Testis (tissue), 3 donors: ENCODE measurements around the gene TDRD3. TPM values are rescaled to one million over a fixed set of nuclear protein-coding genes. Genes with fewer than 3 reads are reported as not detected.

Experiments used
- DNase-seq: peaks from one replicate; pipeline ENCODE4 v3.0.0-alpha.2; 2019
- H3K27ac ChIP-seq, 2 donors: fragments of 200-600 bp; sonication (generic); one replicate each; pipeline ENCODE4 v1.5.1; 2019
- H3K27me3 ChIP-seq: fragments of 200-600 bp; sonication (generic); one replicate; pipeline ENCODE4 v1.5.1; 2019
- H3K36me3 ChIP-seq: fragments of 200-600 bp; sonication (generic); one replicate; pipeline ENCODE4 v1.5.1; 2017; ENCODE audit warnings: low read depth; ENCODE audit errors: missing control alignments
- H3K4me1 ChIP-seq: fragments of 200-600 bp; sonication (generic); one replicate; pipeline ENCODE4 v1.5.1; 2019
- H3K4me3 ChIP-seq, 2 donors: fragments of 200-600 bp; sonication (generic); one replicate each; pipeline ENCODE4 v1.5.1; 2017 to 2019
- H3K9me3 ChIP-seq: fragments of 200-600 bp; sonication (generic); one replicate; pipeline ENCODE4 v1.5.1; 2017
- POLR2A ChIP-seq: fragments of 450-650 bp; IDR thresholded peaks from one replicate; pipeline ENCODE4 v1.6.1; 2017; ENCODE audit warnings: antibody characterized with exemption, mild to moderate bottlenecking, moderate library complexity
- WGBS, 2 donors: methylation state at CpG; one replicate each; pipeline ENCODE4 v1.1.5; 2018; 5-methylcytosine and 5-hydroxymethylcytosine counted together
- intact Hi-C: fragments of 100-400 bp; cut with DNase I; formaldehyde crosslinking; loops from one replicate; pipeline ENCODE4 v1.15.1; 2023; ENCODE audit warnings: low total_unique reads
- polyA plus RNA-seq: library from polyadenylated mRNA; stranded (reverse); fragments of 350-450 nt; fragmentation: Illumina TruSeq; extraction: RNeasy Lipid Tissue Mini Kit (QIAGEN cat#74804); gene quantifications from one replicate; pipeline ENCODE4 v1.2.3, GENCODE V29; 2014; ENCODE audit warnings: low read depth, low replicate concordance; ENCODE audit not compliant: insufficient read depth
- total RNA-seq, 2 donors: library from RNA; depleted of rRNA; stranded (reverse); fragments of >200 nt; gene quantifications; one replicate each; pipeline ENCODE4 v1.2.3, GENCODE V29; 2016
- TF ChIP-seq, protein P1 (sequence below), 3 experiments: fragments of 450-650 bp in 2 of 3; fragments of 200-600 bp in 1 of 3; sonication (generic) in 1 of 3; IDR thresholded peaks; one replicate each; pipeline ENCODE4 v1.5.1; 2016 to 2019; ENCODE audit warnings: antibody characterized with exemption in 3 of 3, mild to moderate bottlenecking in 2 of 3, moderate library complexity in 1 of 3

TDRD3 gene
- total and polyA plus RNA-seq, 3 donors from 2014 or later: 21.8 to 30.4 (median 28.8) TPM

DNA sequence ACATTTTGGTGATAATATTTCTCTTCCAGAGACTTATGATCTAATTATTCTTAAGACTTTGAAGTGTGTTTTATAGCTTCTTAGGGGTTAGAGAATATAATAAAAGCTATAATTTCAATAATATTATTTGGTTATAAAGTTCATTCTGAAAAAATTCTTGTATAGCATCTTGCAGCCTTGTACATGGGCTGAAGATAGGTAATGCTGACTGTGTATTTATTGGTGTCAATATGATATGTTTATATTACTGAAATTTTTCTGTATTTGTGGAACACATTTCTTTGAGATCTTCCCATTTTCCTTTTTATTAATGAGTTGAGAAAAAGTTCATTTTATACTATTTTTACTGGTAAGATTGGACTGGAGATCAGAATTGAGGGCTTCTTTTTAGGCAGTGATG is 87.8 kb downstream of the TDRD3 start:
- Histone ChIP-seq H3K9me3 (no peaks in the 10 kb centered on the region), H3K4me1 (no peaks in the 10 kb centered on the region), H3K27me3 (no peaks in the 10 kb centered on the region), H3K36me3 (no peaks in the 10 kb centered on the region), H3K27ac (no peak overlapping the region), H3K4me3 (no peak overlapping the region)
- no peak for TF ChIP-seq POLR2A
- TF ChIP-seq, protein P1, sequence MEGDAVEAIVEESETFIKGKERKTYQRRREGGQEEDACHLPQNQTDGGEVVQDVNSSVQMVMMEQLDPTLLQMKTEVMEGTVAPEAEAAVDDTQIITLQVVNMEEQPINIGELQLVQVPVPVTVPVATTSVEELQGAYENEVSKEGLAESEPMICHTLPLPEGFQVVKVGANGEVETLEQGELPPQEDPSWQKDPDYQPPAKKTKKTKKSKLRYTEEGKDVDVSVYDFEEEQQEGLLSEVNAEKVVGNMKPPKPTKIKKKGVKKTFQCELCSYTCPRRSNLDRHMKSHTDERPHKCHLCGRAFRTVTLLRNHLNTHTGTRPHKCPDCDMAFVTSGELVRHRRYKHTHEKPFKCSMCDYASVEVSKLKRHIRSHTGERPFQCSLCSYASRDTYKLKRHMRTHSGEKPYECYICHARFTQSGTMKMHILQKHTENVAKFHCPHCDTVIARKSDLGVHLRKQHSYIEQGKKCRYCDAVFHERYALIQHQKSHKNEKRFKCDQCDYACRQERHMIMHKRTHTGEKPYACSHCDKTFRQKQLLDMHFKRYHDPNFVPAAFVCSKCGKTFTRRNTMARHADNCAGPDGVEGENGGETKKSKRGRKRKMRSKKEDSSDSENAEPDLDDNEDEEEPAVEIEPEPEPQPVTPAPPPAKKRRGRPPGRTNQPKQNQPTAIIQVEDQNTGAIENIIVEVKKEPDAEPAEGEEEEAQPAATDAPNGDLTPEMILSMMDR (IDR thresholded peaks at IDR 0.05): no peak
- intact Hi-C loops: no loop called here
- DNase-seq: no peak

DNA sequence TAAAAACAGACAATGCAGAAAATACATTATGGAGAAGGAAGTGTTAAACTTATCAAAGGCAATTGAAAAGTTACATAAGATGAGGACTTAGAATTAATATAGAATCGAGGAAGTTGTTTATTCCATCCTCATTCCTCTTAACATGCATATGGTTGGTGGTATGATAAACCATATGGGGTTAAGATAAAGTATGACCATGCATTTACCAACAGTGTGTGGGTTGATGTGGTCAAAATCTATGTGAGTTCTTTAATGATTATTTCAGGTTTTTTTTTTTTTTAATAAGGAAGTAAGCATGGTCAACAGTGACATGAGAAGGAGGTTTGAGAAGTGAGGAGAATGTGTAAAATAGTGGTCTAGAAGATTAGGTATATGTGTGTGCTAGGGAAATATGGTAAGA is 94.5 kb downstream of the TDRD3 start:
- H3K27me3 ChIP-seq: no peaks in the 10 kb centered on the region
- no peak overlapping the region for H3K27ac ChIP-seq
- H3K36me3 ChIP-seq: no peaks in the 10 kb centered on the region
- H3K9me3 ChIP-seq: no peaks in the 10 kb centered on the region
- WGBS, 2 donors: 88 to 93% methylated on average over 1 of the region's 1 CpG
- H3K4me1 ChIP-seq: no peaks in the 10 kb centered on the region
- DNase-seq: no peak
- H3K4me3 ChIP-seq: no peak overlapping the region
- TF ChIP-seq, protein P1 (IDR thresholded peaks at IDR 0.05): no peak
- no peak for TF ChIP-seq POLR2A
- intact Hi-C loops: no loop called here

DNA sequence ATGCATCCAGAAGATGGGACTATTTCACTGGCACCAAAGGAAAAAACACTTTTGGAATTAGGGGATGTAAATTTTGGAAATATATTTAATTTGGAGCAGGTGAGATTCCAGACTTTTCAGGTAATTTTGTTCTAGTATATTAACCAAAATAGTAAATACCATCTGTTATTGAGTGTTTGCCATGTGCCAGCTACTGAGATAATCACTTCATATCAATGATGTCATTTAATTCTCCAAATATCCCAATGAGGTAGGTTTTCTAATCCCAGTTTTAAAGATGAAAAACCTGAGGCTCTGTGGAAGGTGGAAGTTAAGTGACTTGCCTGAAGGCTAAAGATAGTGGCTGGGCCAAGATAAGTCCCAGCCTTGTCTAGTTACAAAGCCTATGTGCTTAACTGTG is 95.2 kb downstream of the TDRD3 start:
- intact Hi-C loops: no loop called here
- Histone ChIP-seq H3K9me3 (no peaks in the 10 kb centered on the region), H3K36me3 (no peaks in the 10 kb centered on the region), H3K4me3 (no peak overlapping the region), H3K27ac (no peak overlapping the region), H3K4me1 (no peaks in the 10 kb centered on the region), H3K27me3 (no peaks in the 10 kb centered on the region)
- no peak for TF ChIP-seq POLR2A
- TF ChIP-seq, protein P1 (IDR thresholded peaks at IDR 0.05): no peak
- DNase-seq: no peak

DNA sequence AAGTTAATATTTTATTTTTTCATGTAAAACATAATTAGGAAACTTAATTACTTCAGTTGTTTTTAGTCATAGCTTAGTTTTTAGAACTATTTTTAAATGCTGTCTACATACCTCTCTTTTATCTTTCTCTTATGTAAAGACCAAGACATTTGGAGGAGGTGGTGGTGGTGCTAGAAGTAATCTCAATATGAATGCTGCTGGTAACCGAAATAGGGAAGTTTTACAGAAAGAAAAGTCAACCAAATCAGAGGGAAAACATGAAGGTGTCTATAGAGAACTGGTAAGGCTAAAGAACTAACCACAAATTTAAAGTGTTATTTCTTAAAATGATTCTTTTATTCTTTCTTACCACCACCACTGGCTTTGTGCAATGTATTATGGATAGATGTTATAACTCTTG is 97.3 kb downstream of the TDRD3 start:
- Histone ChIP-seq H3K4me3 (no peak overlapping the region), H3K27me3 (no peaks in the 10 kb centered on the region), H3K36me3 (no peaks in the 10 kb centered on the region), H3K9me3 (no peaks in the 10 kb centered on the region), H3K27ac (no peak overlapping the region), H3K4me1 (no peaks in the 10 kb centered on the region)
- TF ChIP-seq, protein P1 (IDR thresholded peaks at IDR 0.05): no peak
- no peak for TF ChIP-seq POLR2A
- DNase-seq: no peak
- intact Hi-C loops: no loop called here
- WGBS, 2 donors: 79 to 89% methylated on average over 1 of the region's 1 CpG

DNA sequence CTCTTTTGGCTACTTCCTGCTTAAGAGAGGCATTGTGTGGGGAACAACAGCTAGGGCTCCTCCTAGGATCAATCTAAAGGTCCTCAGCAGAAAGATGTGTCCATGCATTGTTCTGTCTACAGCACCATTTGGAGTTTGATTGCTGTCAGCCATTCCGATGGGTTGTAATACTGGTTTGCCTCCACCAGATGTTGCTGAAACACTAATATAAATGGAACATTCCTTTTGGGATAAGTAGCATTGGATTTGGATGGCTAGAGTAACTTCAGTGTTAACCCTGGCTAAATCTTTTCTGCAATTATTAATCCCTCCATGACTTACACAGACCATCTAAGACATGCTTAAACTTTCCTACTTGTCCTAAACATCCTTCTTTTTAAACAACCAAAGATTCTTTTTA is 104.2 kb downstream of the TDRD3 start:
- intact Hi-C loops: no loop called here

More for the DNA sequence above, 104.2 kb downstream of the TDRD3 start:
- H3K9me3 ChIP-seq: no peaks in the 10 kb centered on the region
- H3K36me3 ChIP-seq: no peaks in the 10 kb centered on the region
- no peak overlapping the region for H3K4me3 ChIP-seq
- WGBS, 2 donors: 93 to 96% methylated on average over 1 of the region's 1 CpG
- H3K27me3 ChIP-seq: no peaks in the 10 kb centered on the region
- no peaks in the 10 kb centered on the region for H3K4me1 ChIP-seq
- no peak for DNase-seq
- no peak for TF ChIP-seq POLR2A
- TF ChIP-seq, protein P1 (IDR thresholded peaks at IDR 0.05): no peak
- no peak overlapping the region for H3K27ac ChIP-seq
